K562 (cell line): Measurements from ENCODE around the gene LUC7L. TPM values are rescaled to one million over a fixed set of nuclear protein-coding genes. Genes with fewer than 3 reads are reported as not detected.

Experiments used
- DLX4 ChIP-seq: fragments of 250-450 bp; sonication (Bioruptor Pico); IDR thresholded peaks from 2 replicates; pipeline ENCODE4 v1.6.1; 2021; ENCODE audit warnings: mild to moderate bottlenecking
- GABPB1 ChIP-seq: sonication (generic); formaldehyde crosslinking; IDR thresholded peaks from 2 replicates; pipeline ENCODE4 v1.8.0; 2022; ENCODE audit warnings: mild to moderate bottlenecking, missing genetic modification reagents
- KAT7 ChIP-seq: sonication (generic); formaldehyde crosslinking; IDR thresholded peaks from 2 replicates; pipeline ENCODE4 v1.8.0; 2022; ENCODE audit warnings: missing genetic modification reagents, mild to moderate bottlenecking, borderline replicate concordance
- MLLT1 ChIP-seq, 2 experiments: fragments of 450-650 bp; IDR thresholded peaks; 2 replicates each; pipeline ENCODE4 v1.6.1; 2016
- PRMT5 ChIP-seq: sonication (generic); formaldehyde crosslinking; IDR thresholded peaks from 2 replicates; pipeline ENCODE4 v1.5.0; 2020; ENCODE audit warnings: missing genetic modification reagents
- RAD51 ChIP-seq: fragments of 450-650 bp; IDR thresholded peaks from 2 replicates; pipeline ENCODE4 v1.7.1; 2016; ENCODE audit warnings: low read depth, mild to moderate bottlenecking, borderline replicate concordance
- RBM25 ChIP-seq: fragments of 200-400 bp; formaldehyde crosslinking; IDR thresholded peaks from 2 replicates; pipeline ENCODE4 v1.6.1; 2018; ENCODE audit warnings: low read length, low read depth, moderate library complexity; ENCODE audit not compliant: severe bottlenecking
- SMAD3 ChIP-seq: fragments of 450-650 bp; formaldehyde crosslinking; conservative IDR thresholded peaks from 2 replicates; pipeline ENCODE4 v1.4.0; 2020; ENCODE audit warnings: mild to moderate bottlenecking
- TAF9B ChIP-seq: fragments of 450-650 bp; IDR thresholded peaks from 2 replicates; pipeline ENCODE4 v1.6.1; 2018; ENCODE audit warnings: mild to moderate bottlenecking; ENCODE audit not compliant: partially characterized antibody
- TEAD2 ChIP-seq: fragments of 450-650 bp; IDR thresholded peaks from 2 replicates; pipeline ENCODE4 v1.6.1; 2016; ENCODE audit warnings: missing genetic modification characterization, control low read depth, missing compliant biosample characterization
- ZNF699 ChIP-seq: fragments of 250-450 bp; sonication (Bioruptor Pico); IDR thresholded peaks from 2 replicates; pipeline ENCODE4 v1.8.0; 2021; ENCODE audit warnings: mild to moderate bottlenecking, moderate library complexity; ENCODE audit not compliant: insufficient replicate concordance
- polyA plus RNA-seq, 8 experiments: library from polyadenylated mRNA; depleted of rRNA in 4 of 8; stranded (reverse) in 5 of 8; unstranded in 3 of 8; fragments of >200 nt; fragmentation: Nextera tagmentation in 2 of 8; fragmentation: Illumina TruSeq in 1 of 8; extraction: Ambion mirVana in 2 of 8; extraction: Trizol in 1 of 8; gene quantifications; 2 replicates each; pipeline versions ENCODE4 v1.2.1 to v1.2.3, GENCODE V29; 2011 to 2014; ENCODE audit warnings: inconsistent platforms in 1 of 8, missing spikeins in 1 of 8
- total RNA-seq, 7 experiments: library from RNA; depleted of rRNA in 6 of 7; stranded (reverse); fragments of >200 nt in 6 of 7; fragmentation: Illumina TruSeq in 2 of 7; extraction: Trizol in 2 of 7; gene quantifications; 2 replicates each; pipeline versions ENCODE4 v1.2.1 to v1.2.3, GENCODE V29; 2011 to 2021; ENCODE audit warnings: low replicate concordance in 1 of 7
- TF ChIP-seq, protein P1 (sequence below): fragments of 150-350 bp; IDR thresholded peaks from 2 replicates; pipeline ENCODE4 v1.6.1; 2014; ENCODE audit warnings: low read depth, mild to moderate bottlenecking, low read length, borderline replicate concordance
- TF ChIP-seq, protein P2 (sequence below), 3 experiments: fragments of 200-800 bp in 1 of 3; sonication (Bioruptor generic) in 1 of 3; sonication (generic) in 1 of 3; formaldehyde crosslinking in 1 of 3; IDR thresholded peaks; 2 replicates each; pipeline versions ENCODE4 v1.6.1 to v1.8.0; 2016 to 2022; ENCODE audit warnings: mild to moderate bottlenecking in 2 of 3, missing compliant biosample characterization in 2 of 3, missing genetic modification characterization in 2 of 3, missing genetic modification reagents in 1 of 3
- TF ChIP-seq, protein P3 (sequence below): sonication (generic); formaldehyde crosslinking; IDR thresholded peaks from 2 replicates; pipeline ENCODE4 v1.8.1; 2023; ENCODE audit warnings: missing genetic modification reagents, mild to moderate bottlenecking, borderline replicate concordance

The LUC7L gene
- total and polyA plus RNA-seq, 9 of the 15 experiments (the other 6 are each of a cell fraction or from before 2014, with no cell fraction given) = 1.7 to 93.3 (median 59.5) TPM

DNA sequence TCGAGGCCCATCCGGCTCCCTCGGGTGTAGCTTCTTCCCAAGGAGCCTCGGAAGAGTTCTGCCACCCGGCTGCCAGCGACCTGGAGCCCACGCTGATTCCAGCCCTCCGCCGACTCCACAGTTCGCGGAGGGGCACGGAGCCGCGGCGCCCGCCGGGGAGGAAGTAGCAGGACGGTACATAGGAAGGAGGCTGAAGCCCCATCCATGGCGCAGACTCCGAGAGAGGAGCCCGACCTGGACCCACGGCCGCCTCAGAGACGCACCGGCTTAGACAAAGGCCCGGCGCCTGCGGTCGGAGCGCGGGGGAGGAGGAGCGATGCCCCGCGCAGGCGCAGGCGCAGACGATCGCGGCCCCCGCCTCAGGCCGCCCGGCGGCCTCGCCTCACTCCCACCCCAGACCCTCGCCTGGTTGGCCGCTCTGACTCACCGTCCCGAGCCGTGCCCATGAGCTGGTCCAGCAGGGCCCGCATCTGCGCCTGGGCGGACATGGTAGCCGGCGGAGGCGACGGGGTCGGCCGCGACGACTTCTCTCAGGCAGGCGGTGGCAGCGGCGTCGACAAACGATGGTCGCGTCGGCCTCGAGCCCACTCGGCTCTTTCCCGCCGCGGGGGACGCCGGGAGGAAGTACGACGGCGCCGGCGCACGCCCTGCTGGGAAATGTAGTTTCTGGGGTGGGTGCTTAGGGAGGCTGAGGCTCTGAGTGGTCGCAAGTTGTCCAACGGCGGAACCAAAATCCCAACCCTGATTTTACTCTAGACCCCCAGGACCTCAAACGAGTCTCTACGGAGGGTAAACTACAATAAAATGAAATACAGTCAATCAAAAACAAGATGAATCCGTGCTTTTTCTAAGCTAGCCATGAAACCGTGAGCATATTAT lies at the start of gene LUC7L (continued):
- TF ChIP-seq, protein P1, sequence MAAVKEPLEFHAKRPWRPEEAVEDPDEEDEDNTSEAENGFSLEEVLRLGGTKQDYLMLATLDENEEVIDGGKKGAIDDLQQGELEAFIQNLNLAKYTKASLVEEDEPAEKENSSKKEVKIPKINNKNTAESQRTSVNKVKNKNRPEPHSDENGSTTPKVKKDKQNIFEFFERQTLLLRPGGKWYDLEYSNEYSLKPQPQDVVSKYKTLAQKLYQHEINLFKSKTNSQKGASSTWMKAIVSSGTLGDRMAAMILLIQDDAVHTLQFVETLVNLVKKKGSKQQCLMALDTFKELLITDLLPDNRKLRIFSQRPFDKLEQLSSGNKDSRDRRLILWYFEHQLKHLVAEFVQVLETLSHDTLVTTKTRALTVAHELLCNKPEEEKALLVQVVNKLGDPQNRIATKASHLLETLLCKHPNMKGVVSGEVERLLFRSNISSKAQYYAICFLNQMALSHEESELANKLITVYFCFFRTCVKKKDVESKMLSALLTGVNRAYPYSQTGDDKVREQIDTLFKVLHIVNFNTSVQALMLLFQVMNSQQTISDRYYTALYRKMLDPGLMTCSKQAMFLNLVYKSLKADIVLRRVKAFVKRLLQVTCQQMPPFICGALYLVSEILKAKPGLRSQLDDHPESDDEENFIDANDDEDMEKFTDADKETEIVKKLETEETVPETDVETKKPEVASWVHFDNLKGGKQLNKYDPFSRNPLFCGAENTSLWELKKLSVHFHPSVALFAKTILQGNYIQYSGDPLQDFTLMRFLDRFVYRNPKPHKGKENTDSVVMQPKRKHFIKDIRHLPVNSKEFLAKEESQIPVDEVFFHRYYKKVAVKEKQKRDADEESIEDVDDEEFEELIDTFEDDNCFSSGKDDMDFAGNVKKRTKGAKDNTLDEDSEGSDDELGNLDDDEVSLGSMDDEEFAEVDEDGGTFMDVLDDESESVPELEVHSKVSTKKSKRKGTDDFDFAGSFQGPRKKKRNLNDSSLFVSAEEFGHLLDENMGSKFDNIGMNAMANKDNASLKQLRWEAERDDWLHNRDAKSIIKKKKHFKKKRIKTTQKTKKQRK = no peak
- no peak; the same call in none of the 2 replicates for TF ChIP-seq SMAD3 (CRISPR knock-in tag)
- TF ChIP-seq DLX4 (CRISPR knock-in tag) = no peak
- TF ChIP-seq KAT7 (CRISPR knock-in tag) = no peak
- TF ChIP-seq, protein P2, sequence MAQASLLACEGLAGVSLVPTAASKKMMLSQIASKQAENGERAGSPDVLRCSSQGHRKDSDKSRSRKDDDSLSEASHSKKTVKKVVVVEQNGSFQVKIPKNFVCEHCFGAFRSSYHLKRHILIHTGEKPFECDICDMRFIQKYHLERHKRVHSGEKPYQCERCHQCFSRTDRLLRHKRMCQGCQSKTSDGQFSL (CRISPR knock-in tag; IDR thresholded peaks at IDR 0.05) = no peak
- TF ChIP-seq, protein P2 (tag; IDR thresholded peaks at IDR 0.05) = no peak
- no peak for TF ChIP-seq PRMT5 (CRISPR knock-in tag)
- TF ChIP-seq MLLT1 (IDR thresholded peaks at IDR 0.05) = no peak
- TF ChIP-seq TEAD2 (tag) = no peak
- TF ChIP-seq RBM25 = no peak
- TF ChIP-seq RAD51 = no peak
- peak; percentile 99 for TF ChIP-seq GABPB1
- TF ChIP-seq, protein P3, sequence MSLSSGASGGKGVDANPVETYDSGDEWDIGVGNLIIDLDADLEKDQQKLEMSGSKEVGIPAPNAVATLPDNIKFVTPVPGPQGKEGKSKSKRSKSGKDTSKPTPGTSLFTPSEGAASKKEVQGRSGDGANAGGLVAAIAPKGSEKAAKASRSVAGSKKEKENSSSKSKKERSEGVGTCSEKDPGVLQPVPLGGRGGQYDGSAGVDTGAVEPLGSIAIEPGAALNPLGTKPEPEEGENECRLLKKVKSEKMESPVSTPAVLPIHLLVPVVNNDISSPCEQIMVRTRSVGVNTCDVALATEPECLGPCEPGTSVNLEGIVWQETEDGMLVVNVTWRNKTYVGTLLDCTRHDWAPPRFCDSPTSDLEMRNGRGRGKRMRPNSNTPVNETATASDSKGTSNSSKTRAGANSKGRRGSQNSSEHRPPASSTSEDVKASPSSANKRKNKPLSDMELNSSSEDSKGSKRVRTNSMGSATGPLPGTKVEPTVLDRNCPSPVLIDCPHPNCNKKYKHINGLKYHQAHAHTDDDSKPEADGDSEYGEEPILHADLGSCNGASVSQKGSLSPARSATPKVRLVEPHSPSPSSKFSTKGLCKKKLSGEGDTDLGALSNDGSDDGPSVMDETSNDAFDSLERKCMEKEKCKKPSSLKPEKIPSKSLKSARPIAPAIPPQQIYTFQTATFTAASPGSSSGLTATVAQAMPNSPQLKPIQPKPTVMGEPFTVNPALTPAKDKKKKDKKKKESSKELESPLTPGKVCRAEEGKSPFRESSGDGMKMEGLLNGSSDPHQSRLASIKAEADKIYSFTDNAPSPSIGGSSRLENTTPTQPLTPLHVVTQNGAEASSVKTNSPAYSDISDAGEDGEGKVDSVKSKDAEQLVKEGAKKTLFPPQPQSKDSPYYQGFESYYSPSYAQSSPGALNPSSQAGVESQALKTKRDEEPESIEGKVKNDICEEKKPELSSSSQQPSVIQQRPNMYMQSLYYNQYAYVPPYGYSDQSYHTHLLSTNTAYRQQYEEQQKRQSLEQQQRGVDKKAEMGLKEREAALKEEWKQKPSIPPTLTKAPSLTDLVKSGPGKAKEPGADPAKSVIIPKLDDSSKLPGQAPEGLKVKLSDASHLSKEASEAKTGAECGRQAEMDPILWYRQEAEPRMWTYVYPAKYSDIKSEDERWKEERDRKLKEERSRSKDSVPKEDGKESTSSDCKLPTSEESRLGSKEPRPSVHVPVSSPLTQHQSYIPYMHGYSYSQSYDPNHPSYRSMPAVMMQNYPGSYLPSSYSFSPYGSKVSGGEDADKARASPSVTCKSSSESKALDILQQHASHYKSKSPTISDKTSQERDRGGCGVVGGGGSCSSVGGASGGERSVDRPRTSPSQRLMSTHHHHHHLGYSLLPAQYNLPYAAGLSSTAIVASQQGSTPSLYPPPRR (CRISPR knock-in tag) = no peak; the same call in 1 of the 2 replicates
- TF ChIP-seq ZNF699 (CRISPR knock-in tag) = no peak
- TF ChIP-seq TAF9B = peak; percentile 22
